Natural killer cell (primary cell): ENCODE measurements around the gene METTL17. TPM values are rescaled to one million over a fixed set of nuclear protein-coding genes. Genes with fewer than 3 reads are reported as not detected.
"Not testable (repeated sequence)": the region's sequence is repeated elsewhere in the genome, so short reads cannot be mapped to it uniquely, and the experiment has no call there.

ENCODE experiments used
- ATAC-seq, 3 donors: fragments of 150-1000 bp in 2 of 3; fragments of 200-7000 bp in 1 of 3; cut with Tn5 transposase; 1 replicate in 1 of 3; 2 replicates in 2 of 3; pipeline ENCODE4 v1.10.0; 2021; ENCODE audit warnings: mild to moderate bottlenecking in 2 of 3, moderate library complexity in 2 of 3
- DNase-seq, 2 donors: peaks; one replicate each; pipeline versions ENCODE4 v3.0.0 to v3.0.0-alpha.2; 2013 to 2021; ENCODE audit warnings: mixed read lengths in 1 of 2
- H3K27ac ChIP-seq: one replicate; pipeline ENCODE4 v1.5.1; 2013; ENCODE audit warnings: mild to moderate bottlenecking, low read length
- H3K27me3 ChIP-seq: one replicate; pipeline ENCODE4 v1.6.1; 2013; ENCODE audit warnings: low read length; ENCODE audit not compliant: control insufficient read depth, insufficient read depth
- H3K36me3 ChIP-seq: one replicate; pipeline ENCODE4 v1.6.1; 2013; ENCODE audit warnings: low read length; ENCODE audit not compliant: control insufficient read depth, insufficient read depth
- H3K4me1 ChIP-seq: one replicate; pipeline ENCODE4 v1.6.1; 2013; ENCODE audit warnings: low read length; ENCODE audit not compliant: control insufficient read depth, insufficient read depth
- H3K4me3 ChIP-seq: one replicate; pipeline ENCODE4 v1.5.1; 2013; ENCODE audit warnings: low read length
- H3K9me3 ChIP-seq: one replicate; pipeline ENCODE4 v1.6.1; 2013; ENCODE audit warnings: low read length; ENCODE audit not compliant: control insufficient read depth, insufficient read depth
- H3K27ac Mint-ChIP-seq, 2 donors: one replicate each; pipeline ENCODE4 v1.8.0; 2022; ENCODE audit warnings: mild to moderate bottlenecking in 2 of 2, mixed read lengths in 2 of 2, moderate library complexity in 1 of 2
- H3K27me3 Mint-ChIP-seq, 2 donors: one replicate each; pipeline ENCODE4 v1.8.0; 2022; ENCODE audit warnings: low read depth in 2 of 2, mixed read lengths in 2 of 2
- H3K36me3 Mint-ChIP-seq: one replicate; pipeline ENCODE4 v1.8.0; 2022; ENCODE audit warnings: mixed read lengths
- H3K4me1 Mint-ChIP-seq, 2 donors: one replicate each; pipeline ENCODE4 v1.8.0; 2022; ENCODE audit warnings: mixed read lengths in 2 of 2
- H3K4me3 Mint-ChIP-seq: one replicate; pipeline ENCODE4 v1.8.0; 2022; ENCODE audit warnings: mild to moderate bottlenecking, moderate library complexity, mixed read lengths
- H3K9me3 Mint-ChIP-seq, 2 donors: one replicate each; pipeline ENCODE4 v1.8.0; 2022; ENCODE audit warnings: mixed read lengths in 2 of 2
- WGBS: methylation state at CpG from one replicate; pipeline ENCODE4 v1.1.7; 2013; ENCODE audit warnings: missing lambda C conversion rate; ENCODE audit not compliant: insufficient coverage; 5-methylcytosine and 5-hydroxymethylcytosine counted together
- intact Hi-C: fragments of 100-400 bp; cut with micrococcal nuclease; formaldehyde crosslinking; loops from one replicate; pipeline ENCODE4 v1.14.2; 2022
- total RNA-seq, 4 donors: library from RNA; stranded (reverse); fragments of 120-200 nt in 1 of 4; gene quantifications; one replicate each; pipeline versions ENCODE4 v1.2.3 to v1.2.4, GENCODE V29; 2013 to 2022
- TF ChIP-seq, protein P1 (sequence below): fragments of 200-600 bp; IDR thresholded peaks from one replicate; pipeline ENCODE4 v1.8.0; 2022; ENCODE audit warnings: antibody characterized with exemption

Gene METTL17
- total RNA-seq, 3 donors from 2014 or later (not counting 1 experiment from before 2014, with no cell fraction given), result 62.8 to 79.2 (median 74.1) TPM

DNA sequence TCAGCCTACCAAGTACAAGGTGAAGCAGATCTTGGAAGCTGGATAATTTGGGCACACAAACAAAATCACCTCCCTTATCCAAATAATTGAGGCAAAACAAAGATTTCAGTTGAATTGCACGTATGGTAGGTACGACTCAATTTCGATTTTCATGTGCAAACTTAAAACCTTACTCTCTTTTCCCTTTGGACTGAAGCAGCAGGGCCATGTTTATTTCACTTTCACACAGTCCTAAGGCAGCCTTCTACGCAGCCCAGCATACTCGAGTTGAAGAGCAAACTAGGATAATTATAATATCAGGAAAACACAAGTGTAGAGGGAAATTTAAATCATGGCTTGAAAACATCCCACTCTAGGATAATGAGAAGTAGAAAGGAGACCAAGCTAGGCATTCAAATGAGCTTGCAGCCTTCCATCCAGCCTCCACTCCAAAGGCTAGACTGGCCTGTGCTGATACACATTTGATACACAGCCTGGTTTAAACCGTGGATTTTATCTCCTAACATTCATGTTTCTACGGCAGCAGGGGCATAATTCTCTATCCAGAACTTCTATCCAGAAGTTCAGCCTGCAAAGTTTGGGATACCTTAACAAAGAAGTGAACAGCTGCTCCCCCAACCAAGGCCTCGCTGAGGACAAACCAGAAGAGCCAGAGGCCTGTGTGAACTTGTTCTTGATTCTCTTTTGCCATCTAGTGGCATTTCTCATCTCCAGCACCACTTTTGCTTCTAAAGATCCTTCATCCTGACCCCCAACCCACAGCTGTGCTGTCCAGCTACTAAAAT lies 50.0 kb downstream of the METTL17 start:
- Histone ChIP-seq H3K27me3 (peaks cover 3% of the 10 kb centered on the region), H3K27ac (no peak overlapping the region), H3K4me3 (no peak overlapping the region), H3K36me3 (no peaks in the 10 kb centered on the region), H3K4me1 (no peaks in the 10 kb centered on the region), H3K9me3 (no peaks in the 10 kb centered on the region)
- Mint-ChIP-seq H3K4me3 (no peak overlapping the region), H3K9me3 (no peaks in the 10 kb centered on the region), H3K27me3 (peaks cover 34 to 36% of the 10 kb centered on the region in 2 donors), H3K4me1 (no peaks in the 10 kb centered on the region), H3K27ac (no peak overlapping the region), H3K36me3 (no peaks in the 10 kb centered on the region)
- intact Hi-C loops, result loop anchor here (1.0 kb wide), 1 partner anchor 25 kb away; no protein-coding TSS in a partner anchor
- ATAC-seq (peak in 2 of 3 donors; percentile 47 to 57), DNase-seq (peak in 1 of 2 donors; percentile 71)
- 71% methylated on average over 8 of the region's 8 CpGs for WGBS
- TF ChIP-seq, protein P1, sequence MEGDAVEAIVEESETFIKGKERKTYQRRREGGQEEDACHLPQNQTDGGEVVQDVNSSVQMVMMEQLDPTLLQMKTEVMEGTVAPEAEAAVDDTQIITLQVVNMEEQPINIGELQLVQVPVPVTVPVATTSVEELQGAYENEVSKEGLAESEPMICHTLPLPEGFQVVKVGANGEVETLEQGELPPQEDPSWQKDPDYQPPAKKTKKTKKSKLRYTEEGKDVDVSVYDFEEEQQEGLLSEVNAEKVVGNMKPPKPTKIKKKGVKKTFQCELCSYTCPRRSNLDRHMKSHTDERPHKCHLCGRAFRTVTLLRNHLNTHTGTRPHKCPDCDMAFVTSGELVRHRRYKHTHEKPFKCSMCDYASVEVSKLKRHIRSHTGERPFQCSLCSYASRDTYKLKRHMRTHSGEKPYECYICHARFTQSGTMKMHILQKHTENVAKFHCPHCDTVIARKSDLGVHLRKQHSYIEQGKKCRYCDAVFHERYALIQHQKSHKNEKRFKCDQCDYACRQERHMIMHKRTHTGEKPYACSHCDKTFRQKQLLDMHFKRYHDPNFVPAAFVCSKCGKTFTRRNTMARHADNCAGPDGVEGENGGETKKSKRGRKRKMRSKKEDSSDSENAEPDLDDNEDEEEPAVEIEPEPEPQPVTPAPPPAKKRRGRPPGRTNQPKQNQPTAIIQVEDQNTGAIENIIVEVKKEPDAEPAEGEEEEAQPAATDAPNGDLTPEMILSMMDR, result no peak

DNA sequence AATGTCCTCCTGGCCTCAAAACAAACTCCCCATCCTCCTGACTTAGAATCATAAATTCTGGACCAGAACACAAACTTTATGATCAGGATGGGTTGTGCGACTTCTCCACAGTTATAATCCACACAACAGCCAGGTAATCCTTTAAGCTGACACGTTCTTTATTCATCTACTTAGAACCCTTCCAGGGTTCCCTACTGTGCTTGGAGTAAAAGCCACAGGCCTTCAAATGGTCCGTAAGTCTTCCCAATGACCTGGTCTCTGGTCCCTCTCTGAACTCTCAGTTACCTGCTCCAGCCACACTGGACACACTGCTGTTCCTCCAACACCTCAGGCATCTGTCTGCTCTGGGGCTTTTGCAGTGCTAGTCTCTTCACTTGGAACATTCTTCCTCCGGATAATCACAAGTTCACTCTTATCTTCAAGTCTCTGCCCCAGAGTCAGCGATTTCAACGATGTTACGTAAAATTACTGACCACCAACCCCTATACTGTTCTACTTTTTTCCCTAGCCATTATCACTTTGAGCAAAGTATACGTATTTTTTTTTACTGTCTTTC lies 50.7 kb downstream of the METTL17 start:
- Histone ChIP-seq H3K4me3 (no peak overlapping the region), H3K36me3 (no peaks in the 10 kb centered on the region), H3K9me3 (no peaks in the 10 kb centered on the region), H3K27me3 (peaks cover 3% of the 10 kb centered on the region), H3K27ac (no peak overlapping the region), H3K4me1 (no peaks in the 10 kb centered on the region)
- no peak overlapping the region for H3K27ac Mint-ChIP-seq
- DNase-seq, result no peak
- intact Hi-C loops, result loop anchor here (1.0 kb wide), 1 partner anchor 26 kb away; no protein-coding TSS in a partner anchor
- no peaks in the 10 kb centered on the region for H3K9me3 Mint-ChIP-seq
- H3K4me3 Mint-ChIP-seq, result no peak overlapping the region
- ATAC-seq, result no peak
- TF ChIP-seq, protein P1, result no peak
- peaks cover 39 to 41% of the 10 kb centered on the region in 2 donors for H3K27me3 Mint-ChIP-seq
- 83% methylated on average over 8 of the region's 8 CpGs for WGBS
- no peaks in the 10 kb centered on the region for H3K36me3 Mint-ChIP-seq
- no peaks in the 10 kb centered on the region for H3K4me1 Mint-ChIP-seq

DNA sequence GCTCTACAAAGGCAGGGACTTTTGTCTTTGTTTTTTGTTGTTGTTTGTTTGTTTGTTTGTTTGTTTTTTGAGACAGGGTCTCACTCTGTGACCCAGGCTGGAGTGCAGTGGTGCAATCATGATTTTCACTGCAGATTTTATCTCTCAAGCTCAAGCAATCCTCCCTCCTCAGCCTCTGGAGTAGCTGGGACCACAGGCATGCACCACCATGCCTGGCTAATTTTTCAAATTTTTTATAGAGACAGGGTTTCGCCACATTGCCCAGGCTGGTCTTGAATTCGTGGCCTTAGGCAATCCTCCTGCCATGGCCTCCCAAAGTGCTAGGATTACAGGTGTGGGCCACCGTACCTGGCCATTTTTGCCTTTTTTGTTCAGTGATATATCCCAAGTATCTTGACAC lies 51.2 kb downstream of the METTL17 start:
- not testable (repeated sequence) for ATAC-seq, H3K36me3 ChIP-seq, H3K4me3 Mint-ChIP-seq, H3K4me1 ChIP-seq, H3K9me3 ChIP-seq, H3K27ac ChIP-seq, H3K27ac Mint-ChIP-seq, H3K36me3 Mint-ChIP-seq, H3K4me3 ChIP-seq, H3K9me3 Mint-ChIP-seq, H3K27me3 ChIP-seq, H3K4me1 Mint-ChIP-seq, DNase-seq
- H3K27me3 Mint-ChIP-seq, result peaks cover 39 to 45% of the 10 kb centered on the region in 2 donors
- intact Hi-C loops, result loop anchor here (1.0 kb wide), 1 partner anchor 27 kb away; no protein-coding TSS in a partner anchor
- WGBS, result 82% methylated on average over 3 of the region's 3 CpGs

DNA sequence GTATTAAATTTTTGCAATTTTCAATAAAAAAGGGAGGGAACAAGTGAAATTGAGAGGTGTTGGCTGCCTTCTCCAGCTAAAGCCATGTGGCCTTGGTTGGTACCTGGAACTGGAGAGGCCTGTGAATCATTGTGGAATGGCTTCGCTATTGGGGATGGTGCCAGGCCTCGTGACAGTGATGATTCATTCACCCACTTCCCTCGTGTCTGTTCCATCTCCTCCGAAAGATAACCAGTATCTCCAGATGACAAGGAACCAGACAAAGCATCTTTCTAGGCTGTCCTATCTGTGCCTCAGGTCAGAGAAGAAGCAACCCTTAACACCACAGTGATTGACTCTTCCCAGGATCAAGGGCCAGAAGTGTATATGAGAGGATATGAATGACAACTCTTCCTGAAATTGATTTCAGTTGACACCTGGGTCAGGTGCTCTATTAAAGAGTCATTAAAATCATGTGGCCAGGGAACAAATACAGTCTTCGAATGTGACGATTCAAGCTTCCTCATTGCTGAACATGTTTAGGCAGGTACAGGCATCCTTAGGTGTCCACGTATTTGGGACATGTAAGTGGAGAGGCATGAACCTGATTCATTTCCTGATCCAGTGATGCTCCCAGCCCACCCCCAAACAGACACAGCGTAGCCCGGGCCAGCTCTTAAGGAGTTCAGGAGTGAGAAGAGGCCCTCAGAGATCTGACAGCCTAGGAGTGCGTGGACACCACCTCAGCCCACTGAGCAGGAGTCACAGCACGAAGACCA lies 52.1 kb downstream of the METTL17 start, which contains the start of gene RNASE7:
Gene RNASE7 (plus strand): TSS at position 687 of the 758 bp plus-strand sequence. CDS start 631 bp downstream, outside the sequence.
- Histone ChIP-seq H3K27ac (no peak within 1 kb of the TSS), H3K4me3 (no peak within 1 kb of the TSS), H3K4me1 (no peaks in the 10 kb centered on the region), H3K36me3 (no peaks in the 10 kb centered on the region), H3K9me3 (no peaks in the 10 kb centered on the region), H3K27me3 (peaks cover 3% of the 10 kb centered on the region)
- H3K4me3 Mint-ChIP-seq, result no peak within 1 kb of the TSS
- WGBS, result 75% methylated on average over 11 of the region's 11 CpGs
- ATAC-seq, result no peak
- H3K36me3 Mint-ChIP-seq, result no peaks in the 10 kb centered on the region
- no peak for DNase-seq
- H3K27me3 Mint-ChIP-seq, result peaks cover 38 to 45% of the 10 kb centered on the region in 2 donors
- no peak within 1 kb of the TSS for H3K27ac Mint-ChIP-seq
- H3K4me1 Mint-ChIP-seq, result no peaks in the 10 kb centered on the region
- TF ChIP-seq, protein P1, result no peak
- H3K9me3 Mint-ChIP-seq, result no peaks in the 10 kb centered on the region
- intact Hi-C loops, result no loop called here
